NCI-H345 treated with DMSO at 0.1 percent for 48 hours (cell line): ENCODE data around the gene METTL24.
"Not testable (repeated sequence)": the region's sequence is repeated elsewhere in the genome, so short reads cannot be mapped to it uniquely, and the experiment has no call there.

Source experiments
- DNase-seq: peaks from one replicate; lab custom pipeline; 2025; ENCODE audit not compliant: unreplicated experiment; lab: John Stamatoyannopoulos, UW

Gene METTL24

GRCh38 chr6:110271732-110272022, 86.5 kb downstream of the METTL24 start:
- no peak for DNase-seq

- DNase-seq = no peak
Observed at GRCh38 chr6:110270165-110270564, 88.0 kb downstream of the METTL24 start.

GRCh38 chr6:110269623-110270022, 88.5 kb downstream of the METTL24 start:
- no peak for DNase-seq

- no peak for DNase-seq
Observed at GRCh38 chr6:110266996-110267395, 91.2 kb downstream of the METTL24 start.

- DNase-seq = no peak
Observed at GRCh38 chr6:110265273-110265672, 92.9 kb downstream of the METTL24 start.

- no peak for DNase-seq
Observed at GRCh38 chr6:110256366-110256765, 101.8 kb downstream of the METTL24 start.

- no peak for DNase-seq
Observed at GRCh38 chr6:110255211-110255750, 102.9 kb downstream of the METTL24 start.

GRCh38 chr6:110250838-110251237, 107.3 kb downstream of the METTL24 start:
- no peak for DNase-seq

GRCh38 chr6:110250058-110250457, 108.1 kb downstream of the METTL24 start:
- DNase-seq = no peak

GRCh38 chr6:110246900-110247546, 111.1 kb downstream of the METTL24 start:
- no peak for DNase-seq

- DNase-seq = no peak
Observed at GRCh38 chr6:110246378-110246777, 111.8 kb downstream of the METTL24 start.

GRCh38 chr6:110244621-110245020, 113.5 kb downstream of the METTL24 start:
- DNase-seq = not testable (repeated sequence)

GRCh38 chr6:110239526-110240274, 118.4 kb downstream of the METTL24 start:
- DNase-seq = no peak

- not testable (repeated sequence) for DNase-seq
Observed at GRCh38 chr6:110236007-110236406, 122.1 kb downstream of the METTL24 start.

- no peak for DNase-seq
Observed at GRCh38 chr6:110233770-110234374, 124.3 kb downstream of the METTL24 start.

GRCh38 chr6:110232450-110232849, 125.7 kb downstream of the METTL24 start:
- DNase-seq = no peak

- no peak for DNase-seq
Observed at GRCh38 chr6:110226261-110226660, 131.9 kb downstream of the METTL24 start.

GRCh38 chr6:110221738-110222137, 136.4 kb downstream of the METTL24 start:
- DNase-seq = no peak

GRCh38 chr6:110217266-110217665, 140.9 kb downstream of the METTL24 start:
- DNase-seq = no peak

GRCh38 chr6:110216140-110216539, 142.0 kb downstream of the METTL24 start:
- DNase-seq = no peak

- no peak for DNase-seq
Observed at GRCh38 chr6:110214338-110214737, 143.8 kb downstream of the METTL24 start.

- DNase-seq = no peak
Observed at GRCh38 chr6:110211753-110212152, 146.4 kb downstream of the METTL24 start.
